Measurements from ENCODE around the gene OGFOD3.
"Not testable (repeated sequence)": the region's sequence is repeated elsewhere in the genome, so short reads cannot be mapped to it uniquely, and the experiment has no call there.

The OGFOD3 gene

DNA sequence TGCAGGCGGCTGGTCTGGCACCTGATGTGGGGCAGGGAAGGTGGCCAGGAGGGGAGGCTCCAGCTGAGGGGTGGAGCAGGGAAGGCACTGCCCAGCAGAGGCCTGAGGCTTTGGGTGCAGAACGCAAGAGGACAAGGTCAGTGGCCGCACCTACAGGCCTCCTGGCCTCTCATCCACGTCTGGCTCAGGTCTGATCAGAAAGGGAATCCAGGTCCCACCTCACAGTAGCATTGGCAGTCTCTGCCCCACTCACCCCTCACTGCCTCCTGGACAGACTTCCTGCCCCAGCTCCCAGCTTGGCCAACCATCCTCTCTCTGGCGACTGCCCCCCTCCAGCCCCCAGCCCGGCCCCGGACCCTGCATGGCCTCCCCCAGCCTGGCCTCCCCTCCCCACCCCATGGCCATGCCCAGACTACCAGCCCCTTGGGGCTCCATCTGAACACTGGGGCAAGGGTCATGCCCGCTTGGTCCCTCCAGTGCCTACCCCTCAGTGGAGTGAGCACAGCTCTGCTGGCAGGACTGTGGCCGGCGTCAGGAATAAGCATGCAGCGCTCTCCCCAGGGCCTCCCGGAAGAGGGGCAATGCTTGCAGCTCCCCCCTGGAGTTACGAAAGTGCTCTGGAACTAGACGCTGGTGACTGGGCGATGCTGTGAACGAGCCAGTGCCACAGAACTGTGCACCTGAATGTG lies 42.2 kb downstream of the OGFOD3 start:
- DNase-seq (ENCODE audit: low spot score) = no peak
- TF ChIP-seq, protein P1, sequence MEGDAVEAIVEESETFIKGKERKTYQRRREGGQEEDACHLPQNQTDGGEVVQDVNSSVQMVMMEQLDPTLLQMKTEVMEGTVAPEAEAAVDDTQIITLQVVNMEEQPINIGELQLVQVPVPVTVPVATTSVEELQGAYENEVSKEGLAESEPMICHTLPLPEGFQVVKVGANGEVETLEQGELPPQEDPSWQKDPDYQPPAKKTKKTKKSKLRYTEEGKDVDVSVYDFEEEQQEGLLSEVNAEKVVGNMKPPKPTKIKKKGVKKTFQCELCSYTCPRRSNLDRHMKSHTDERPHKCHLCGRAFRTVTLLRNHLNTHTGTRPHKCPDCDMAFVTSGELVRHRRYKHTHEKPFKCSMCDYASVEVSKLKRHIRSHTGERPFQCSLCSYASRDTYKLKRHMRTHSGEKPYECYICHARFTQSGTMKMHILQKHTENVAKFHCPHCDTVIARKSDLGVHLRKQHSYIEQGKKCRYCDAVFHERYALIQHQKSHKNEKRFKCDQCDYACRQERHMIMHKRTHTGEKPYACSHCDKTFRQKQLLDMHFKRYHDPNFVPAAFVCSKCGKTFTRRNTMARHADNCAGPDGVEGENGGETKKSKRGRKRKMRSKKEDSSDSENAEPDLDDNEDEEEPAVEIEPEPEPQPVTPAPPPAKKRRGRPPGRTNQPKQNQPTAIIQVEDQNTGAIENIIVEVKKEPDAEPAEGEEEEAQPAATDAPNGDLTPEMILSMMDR (IDR thresholded peaks at IDR 0.05; ENCODE audit: extremely low read depth, insufficient read depth, missing control alignments) = no peak
- in situ Hi-C loops (cut with MboI; ENCODE audit: low pct_unique_long_range_greater_than_20kb, low sequenced_read_pairs, unreplicated experiment) = no loop called here

DNA sequence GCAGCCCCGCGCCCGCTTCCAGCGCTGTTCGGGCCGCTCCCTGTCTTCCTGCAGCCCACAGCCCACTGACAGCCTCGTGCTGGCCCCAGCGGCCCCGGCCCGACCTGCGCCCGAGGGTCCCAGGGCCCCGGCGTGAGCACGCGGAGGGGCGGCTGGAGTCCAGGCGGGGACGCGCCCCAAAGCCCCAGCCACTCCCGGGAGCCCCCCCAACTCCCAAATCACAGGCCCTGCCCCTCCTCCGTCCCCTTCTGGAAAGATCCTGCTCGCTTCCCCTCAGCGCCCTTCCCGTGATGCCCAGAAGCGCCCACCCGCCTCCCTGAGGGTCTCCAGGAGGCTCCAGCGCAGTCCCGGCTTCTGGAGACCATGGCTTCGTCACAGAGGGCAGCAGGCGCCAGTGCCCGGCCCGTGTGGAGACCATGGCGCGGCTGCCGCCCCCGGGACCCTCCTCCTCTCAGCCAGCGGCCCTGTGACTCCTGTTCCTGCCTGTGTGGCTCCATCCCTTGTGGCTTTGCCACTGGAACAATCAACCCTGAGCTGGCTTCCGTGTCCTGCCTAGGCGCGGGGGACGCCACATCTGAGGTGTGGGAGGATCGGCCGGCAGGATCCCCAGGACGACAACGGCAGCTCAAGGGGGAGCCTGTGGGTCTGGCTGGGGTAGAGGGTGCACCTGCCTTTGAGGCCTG lies 42.9 kb downstream of the OGFOD3 start:
- DNase-seq (ENCODE audit: low spot score) = no peak
- in situ Hi-C loops (cut with MboI; ENCODE audit: low pct_unique_long_range_greater_than_20kb, low sequenced_read_pairs, unreplicated experiment) = no loop called here

DNA sequence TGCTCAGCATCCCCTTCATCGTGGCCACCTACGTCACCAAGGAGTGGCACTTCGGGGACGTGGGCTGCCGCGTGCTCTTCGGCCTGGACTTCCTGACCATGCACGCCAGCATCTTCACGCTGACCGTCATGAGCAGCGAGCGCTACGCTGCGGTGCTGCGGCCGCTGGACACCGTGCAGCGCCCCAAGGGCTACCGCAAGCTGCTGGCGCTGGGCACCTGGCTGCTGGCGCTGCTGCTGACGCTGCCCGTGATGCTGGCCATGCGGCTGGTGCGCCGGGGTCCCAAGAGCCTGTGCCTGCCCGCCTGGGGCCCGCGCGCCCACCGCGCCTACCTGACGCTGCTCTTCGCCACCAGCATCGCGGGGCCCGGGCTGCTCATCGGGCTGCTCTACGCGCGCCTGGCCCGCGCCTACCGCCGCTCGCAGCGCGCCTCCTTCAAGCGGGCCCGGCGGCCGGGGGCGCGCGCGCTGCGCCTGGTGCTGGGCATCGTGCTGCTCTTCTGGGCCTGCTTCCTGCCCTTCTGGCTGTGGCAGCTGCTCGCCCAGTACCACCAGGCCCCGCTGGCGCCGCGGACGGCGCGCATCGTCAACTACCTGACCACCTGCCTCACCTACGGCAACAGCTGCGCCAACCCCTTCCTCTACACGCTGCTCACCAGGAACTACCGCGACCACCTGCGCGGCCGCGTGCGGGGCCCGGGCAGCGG lies 43.6 kb downstream of the OGFOD3 start:
- in situ Hi-C loops (cut with MboI; ENCODE audit: low pct_unique_long_range_greater_than_20kb, low sequenced_read_pairs, unreplicated experiment) = no loop called here
- TF ChIP-seq, protein P1 (IDR thresholded peaks at IDR 0.05; ENCODE audit: extremely low read depth, insufficient read depth, missing control alignments) = no peak
- DNase-seq (ENCODE audit: low spot score) = no peak

More for the DNA sequence above, 42.9 kb downstream of the OGFOD3 start:
- TF ChIP-seq, protein P1 (IDR thresholded peaks at IDR 0.05; ENCODE audit: extremely low read depth, insufficient read depth, missing control alignments) = no peak

DNA sequence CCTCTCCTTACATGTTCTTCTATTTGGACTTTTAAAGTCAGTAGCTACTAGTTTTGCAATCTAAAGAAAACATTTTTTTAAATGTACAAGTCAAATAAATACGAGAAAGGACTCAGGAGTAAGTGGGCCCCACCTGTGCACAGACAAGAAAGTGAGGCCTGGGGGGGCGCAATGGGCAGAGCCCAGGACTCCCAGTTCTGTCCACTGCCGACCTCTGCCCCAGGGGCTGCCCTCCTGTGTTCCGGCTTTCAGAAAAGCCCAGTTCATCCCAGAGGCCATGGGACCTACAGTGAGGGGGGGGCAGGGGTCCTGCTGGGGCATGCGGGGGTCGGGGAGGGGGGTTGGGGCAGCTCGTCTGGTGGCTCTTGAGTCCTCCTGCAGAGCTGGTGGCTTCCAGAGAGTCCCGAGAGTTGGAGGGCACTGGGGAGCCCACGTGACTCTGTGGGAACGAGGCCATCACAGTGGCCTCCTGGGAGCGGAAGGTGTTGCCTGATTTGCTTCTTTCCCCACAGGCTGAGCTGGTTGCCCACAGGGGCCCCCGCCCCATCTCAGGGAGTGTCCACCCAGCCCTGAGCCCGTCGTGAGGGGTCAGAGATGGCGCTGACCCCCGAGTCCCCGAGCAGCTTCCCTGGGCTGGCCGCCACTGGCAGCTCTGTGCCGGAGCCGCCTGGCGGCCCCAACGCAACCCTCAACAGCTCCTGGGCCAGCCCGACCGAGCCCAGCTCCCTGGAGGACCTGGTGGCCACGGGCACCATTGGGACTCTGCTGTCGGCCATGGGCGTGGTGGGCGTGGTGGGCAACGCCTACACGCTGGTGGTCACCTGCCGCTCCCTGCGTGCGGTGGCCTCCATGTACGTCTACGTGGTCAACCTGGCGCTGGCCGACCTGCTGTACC lies 44.4 kb downstream of the OGFOD3 start:
- in situ Hi-C loops (cut with MboI; ENCODE audit: low pct_unique_long_range_greater_than_20kb, low sequenced_read_pairs, unreplicated experiment) = no loop called here
- TF ChIP-seq, protein P1 (IDR thresholded peaks at IDR 0.05; ENCODE audit: extremely low read depth, insufficient read depth, missing control alignments) = no peak
- no peak for DNase-seq (ENCODE audit: low spot score)

DNA sequence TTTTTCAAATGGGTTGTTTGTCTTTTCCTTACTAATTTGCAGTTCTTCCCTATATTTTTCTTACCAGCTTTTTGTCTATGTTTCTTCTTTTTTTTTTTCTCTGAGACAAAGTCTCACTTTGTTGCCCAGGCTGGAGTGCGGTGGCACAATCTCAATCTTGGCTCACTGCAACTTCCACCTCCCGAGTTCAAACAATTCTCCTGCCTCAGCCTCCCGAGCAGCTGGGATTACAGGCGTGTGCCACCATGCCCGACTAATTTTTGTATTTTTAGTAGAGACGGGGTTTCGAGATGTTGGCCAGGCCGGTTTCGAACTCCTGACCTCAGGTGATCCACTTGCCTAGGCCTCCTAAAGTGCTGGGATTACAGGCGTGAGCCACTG lies 45.3 kb downstream of the OGFOD3 start:
- in situ Hi-C loops (cut with MboI; ENCODE audit: low pct_unique_long_range_greater_than_20kb, low sequenced_read_pairs, unreplicated experiment); DNase-seq (ENCODE audit: low spot score): not testable (repeated sequence)

DNA sequence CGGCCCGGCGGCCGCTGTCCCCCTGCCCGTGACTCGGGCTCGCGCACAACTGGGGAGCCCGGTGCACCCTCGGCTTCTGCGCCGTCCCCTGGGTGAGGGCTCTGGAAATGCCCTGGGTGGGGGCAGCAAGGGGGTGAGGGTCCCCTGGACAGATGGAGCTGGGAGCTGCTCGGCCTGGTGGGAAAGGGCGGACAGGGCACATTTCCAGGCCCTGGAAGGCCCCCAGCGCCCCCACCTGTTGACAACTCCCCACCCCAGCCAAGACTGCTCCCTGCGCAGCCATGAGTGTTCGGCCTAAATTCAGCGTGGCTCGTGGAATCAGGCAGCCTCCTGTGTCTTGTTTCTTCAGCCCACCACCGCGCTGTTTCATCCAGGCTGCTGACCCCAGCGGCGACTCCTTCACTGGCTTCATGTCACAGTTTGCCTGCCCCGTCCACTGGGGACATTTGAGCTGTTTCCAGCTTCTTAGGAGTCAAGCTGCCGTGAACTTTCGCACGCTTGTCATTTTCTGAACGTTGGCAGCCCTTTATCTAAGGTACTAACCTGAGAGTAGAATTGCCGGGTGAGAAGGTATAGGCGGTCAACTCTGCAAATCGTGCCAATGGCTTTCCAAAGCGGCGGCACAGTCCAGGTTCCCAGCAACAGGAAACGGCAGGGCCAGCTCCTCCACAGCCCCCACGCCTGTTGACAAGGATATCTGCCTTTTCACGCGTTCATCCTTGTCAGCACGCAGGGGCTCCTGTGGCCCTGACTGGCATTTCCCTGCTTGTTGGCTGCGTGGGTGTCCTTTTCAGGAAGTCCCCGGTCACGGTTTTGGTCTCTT lies 45.9 kb downstream of the OGFOD3 start:
- DNase-seq (ENCODE audit: low spot score) = no peak
- in situ Hi-C loops (cut with MboI; ENCODE audit: low pct_unique_long_range_greater_than_20kb, low sequenced_read_pairs, unreplicated experiment) = no loop called here

More for the DNA sequence above, 45.9 kb downstream of the OGFOD3 start:
- TF ChIP-seq, protein P1 (IDR thresholded peaks at IDR 0.05; ENCODE audit: extremely low read depth, insufficient read depth, missing control alignments) = peak; percentile 11
